GM12878 (cell line): ENCODE data around the gene CRYBG3. TPM values are rescaled to one million over a fixed set of nuclear protein-coding genes. Genes with fewer than 3 reads are reported as not detected.
A peak's percentile ranks its signal among the peaks of the same experiment; 100 is the strongest.

Experiments used
- ATAC-seq: fragments of 200-7000 bp; cut with Tn5 transposase; 3 replicates; pipeline ENCODE4 v1.9.1; 2020; ENCODE audit warnings: mild to moderate bottlenecking, moderate library complexity
- BruUV-seq: library from RNA; stranded (reverse); fragments of 400-500 nt; replicated peaks from 2 replicates; lab custom pipeline; 2021; lab: Mats Ljungman, UMichigan
- CTCF ChIA-PET: fragments of 300-600 bp; sonication (Branson Sonifier 250); formaldehyde crosslinking; extraction: SDS; loops from one replicate; lab custom pipeline; 2021; ENCODE audit warnings: inconsistent platforms; lab: Yijun Ruan, JAX
- POLR2A ChIA-PET: fragments of 350-600 bp; formaldehyde crosslinking; extraction: SDS; loops from one replicate; lab custom pipeline; 2021; ENCODE audit warnings: inconsistent platforms; lab: Charles Lee
- RAD21 ChIA-PET: fragments of 300-600 bp; sonication (Branson Sonifier 250); formaldehyde crosslinking; loops from one replicate; lab custom pipeline; 2023; ENCODE audit warnings: antibody characterized with exemption; ENCODE audit not compliant: unreplicated experiment; lab: Charles Lee
- SMC1A ChIA-PET: fragments of 300-600 bp; sonication (Branson Sonifier 250); formaldehyde crosslinking; loops from one replicate; lab custom pipeline; 2023; ENCODE audit not compliant: unreplicated experiment, uncharacterized antibody; lab: Charles Lee
- DNase-seq: peaks from one replicate; pipeline ENCODE4 v3.0.0-alpha.2; 2011; ENCODE audit warnings: low read depth, low spot score
- FAIRE-seq: peaks from 3 replicates; lab custom pipeline; 2011; peaks lifted over from hg19 to GRCh38; lab: Jason Lieb, UNC
- H2AFZ ChIP-seq: 2 replicates; pipeline ENCODE4 v1.6.0; 2011; ENCODE audit warnings: low read depth, low read length, control low read depth; ENCODE audit not compliant: control insufficient read depth
- H3K27ac ChIP-seq: 2 replicates; pipeline ENCODE4 v1.5.1; 2011; ENCODE audit warnings: control low read depth; ENCODE audit not compliant: control insufficient read depth, insufficient read depth
- H3K27me3 ChIP-seq, 2 experiments: replicated peaks in 1 of 2; 2 replicates each; pipeline versions ENCODE4 v1.6.0 to v1.6.1; 2011; ENCODE audit warnings: low read length in 1 of 2; ENCODE audit not compliant: control insufficient read depth in 2 of 2, insufficient read depth in 2 of 2
- H3K36me3 ChIP-seq, 2 experiments: 2 replicates each; pipeline ENCODE4 v1.5.1; 2011; ENCODE audit warnings: low read length in 1 of 2; ENCODE audit not compliant: control insufficient read depth in 2 of 2, insufficient read depth in 2 of 2
- H3K4me1 ChIP-seq: 2 replicates; pipeline ENCODE4 v1.6.1; 2011; ENCODE audit warnings: mild to moderate bottlenecking, low read length, moderate library complexity, mixed read lengths; ENCODE audit not compliant: control insufficient read depth, insufficient read depth
- H3K4me2 ChIP-seq: 2 replicates; pipeline ENCODE4 v1.6.0; 2011; ENCODE audit warnings: control low read depth; ENCODE audit not compliant: control insufficient read depth, insufficient read depth
- H3K4me3 ChIP-seq: fragments of 200-600 bp; sonication (generic); 2 replicates; pipeline ENCODE4 v1.5.1; 2016
- H3K79me2 ChIP-seq: 2 replicates; pipeline ENCODE4 v1.6.0; 2011; ENCODE audit warnings: low read length; ENCODE audit not compliant: control insufficient read depth, insufficient read depth
- H3K9ac ChIP-seq: 2 replicates; pipeline ENCODE4 v1.8.0; 2011; ENCODE audit warnings: low read length, control low read depth, mixed read lengths; ENCODE audit not compliant: control insufficient read depth, insufficient read depth
- H3K9me3 ChIP-seq: replicated peaks from 3 replicates; pipeline ENCODE4 v1.5.1; 2011; ENCODE audit warnings: mild to moderate bottlenecking, low read length; ENCODE audit not compliant: control insufficient read depth, insufficient read depth
- H4K20me1 ChIP-seq: 2 replicates; pipeline ENCODE4 v1.6.0; 2011; ENCODE audit not compliant: control insufficient read depth, insufficient read depth
- ASH2L ChIP-seq: fragments of 300-600, 200-600 bp; sonication (generic); IDR thresholded peaks from 2 replicates; pipeline ENCODE4 v1.6.1; 2017; ENCODE audit warnings: low read depth, mild to moderate bottlenecking, borderline replicate concordance
- BHLHE40 ChIP-seq, 2 experiments: fragments of 450-650 bp in 1 of 2; IDR thresholded peaks; 2 replicates each; pipeline ENCODE4 v1.6.1; 2011 to 2017; ENCODE audit warnings: low read depth in 2 of 2, borderline replicate concordance in 1 of 2, improper control_type of control experiment in 1 of 2, low read length in 1 of 2, mild to moderate bottlenecking in 1 of 2
- DPF2 ChIP-seq: fragments of 450-650 bp; IDR thresholded peaks from 2 replicates; pipeline ENCODE4 v1.6.1; 2017; ENCODE audit warnings: mild to moderate bottlenecking
- JUNB ChIP-seq: IDR thresholded peaks from 2 replicates; pipeline ENCODE4 v1.6.1; 2016; ENCODE audit warnings: antibody characterized with exemption, mild to moderate bottlenecking
- KAT2A ChIP-seq: conservative IDR thresholded peaks from 2 replicates; pipeline ENCODE4 v1.6.1; 2011; ENCODE audit warnings: low read depth, low read length; ENCODE audit not compliant: control insufficient read depth
- MTA2 ChIP-seq: fragments of 450-650 bp; IDR thresholded peaks from 2 replicates; pipeline ENCODE4 v1.6.1; 2016; ENCODE audit warnings: low read depth, mild to moderate bottlenecking, moderate library complexity
- POU2F2 ChIP-seq: IDR thresholded peaks from 3 replicates; pipeline ENCODE4 v1.6.1; 2011; ENCODE audit warnings: low read depth, mild to moderate bottlenecking, low read length, borderline replicate concordance
- SPI1 ChIP-seq: IDR thresholded peaks from 2 replicates; pipeline ENCODE4 v1.6.1; 2011; ENCODE audit warnings: low read depth, mild to moderate bottlenecking, low read length, moderate library complexity, borderline replicate concordance; ENCODE audit not compliant: insufficient read depth
- ZSCAN29 ChIP-seq: fragments of 450-650 bp; IDR thresholded peaks from 2 replicates; pipeline ENCODE4 v1.6.1; 2017; ENCODE audit warnings: mild to moderate bottlenecking, moderate library complexity
- WGBS: methylation state at CpG from one replicate; pipeline ENCODE4 v1.1.6; 2016; ENCODE audit warnings: low lambda C conversion rate; ENCODE audit not compliant: insufficient replicate concordance, insufficient coverage; ENCODE audit errors: missing lambda C conversion rate; 5-methylcytosine and 5-hydroxymethylcytosine counted together
- in situ Hi-C: fragments of 300-500 bp; cut with MboI; formaldehyde crosslinking; loops from 9 replicates; pipeline ENCODE4 v1.14.3; 2018; ENCODE audit warnings: mixed read lengths
- intact Hi-C: fragments of 100-400 bp; cut with micrococcal nuclease; formaldehyde crosslinking; loops from one replicate; pipeline ENCODE4 v1.14.2; 2022; ENCODE audit not compliant: unreplicated experiment
- polyA plus RNA-seq, 11 experiments: library from polyadenylated mRNA; depleted of rRNA in 4 of 11; unstranded in 6 of 11; stranded (reverse) in 5 of 11; fragments of >200 nt; fragmentation: Nextera tagmentation in 4 of 11; fragmentation: Illumina TruSeq in 1 of 11; extraction: Ambion mirVana in 4 of 11; extraction: Trizol in 1 of 11; gene quantifications; 1 replicate in 1 of 11; 2 replicates in 10 of 11; pipeline versions ENCODE4 v1.2.1 to v1.2.3, GENCODE V29; 2011 to 2016; ENCODE audit warnings: inconsistent platforms in 2 of 11, missing spikeins in 2 of 11, low read depth in 1 of 11
- total RNA-seq, 4 experiments: library from RNA; depleted of rRNA in 3 of 4; stranded (reverse); fragments of >200 nt in 3 of 4; fragmentation: Illumina TruSeq in 1 of 4; extraction: Trizol in 1 of 4; gene quantifications; 2 replicates each; pipeline versions ENCODE4 v1.2.1 to v1.2.3, GENCODE V29; 2013 to 2021

Gene CRYBG3
- total and polyA plus RNA-seq, 10 of the 15 experiments (the other 5 are each of a cell fraction or from before 2014, with no cell fraction given), result 0.11 to 5.4 (median 1.6) TPM

- Histone ChIP-seq H3K4me3 (no peak overlapping the region), H3K4me1 (no peaks in the 10 kb centered on the region), H4K20me1 (no peaks in the 10 kb centered on the region), H3K9me3 (no peaks in the 10 kb centered on the region), H3K27ac (no peak overlapping the region), H3K36me3 (peaks cover 2 to 21% of the 10 kb centered on the region in 2 experiments; a peak in 3 of 4 replicates), H3K9ac (no peak overlapping the region), H3K79me2 (no peaks in the 10 kb centered on the region), H3K27me3 (no peaks in the 10 kb centered on the region), H2AFZ (no peak overlapping the region), H3K4me2 (no peak overlapping the region)
- POLR2A ChIA-PET, result interaction anchor here (0.6 kb wide), 1 partner anchor 22 kb away, joined by 6 read pairs; no protein-coding TSS in a partner anchor
- 60% methylated on average over 4 of the region's 4 CpGs for WGBS
- BruUV-seq, result no TSS peak
- in situ Hi-C loops (no loop called here), intact Hi-C loops (no loop called here)
- TF ChIP-seq BHLHE40 (IDR thresholded peaks at IDR 0.05; ENCODE audit: borderline replicate concordance in 1 of 2, low read depth in 2 of 2, low read length in 1 of 2), result peak in 1 of 2 experiments; percentile 16; a peak in 1 of 4 replicates
- no peak for TF ChIP-seq POU2F2
- TF ChIP-seq DPF2, result peak; percentile 24; the same call in 1 of the 2 replicates
- TF ChIP-seq MTA2, result peak; percentile 56
- no peak for TF ChIP-seq ZSCAN29
- TF ChIP-seq ASH2L, result no peak
- no peak for TF ChIP-seq KAT2A
- TF ChIP-seq JUNB, result peak; percentile 47
- no peak for TF ChIP-seq SPI1
- FAIRE-seq (no peak), DNase-seq (no peak), ATAC-seq (no peak; the same call in 1 of the 3 replicates)
- CTCF ChIA-PET, result interaction anchor here (1.0 to 1.7 kb wide), 3 partner anchors 14 to 82 kb away, joined by 3 to 5 read pairs (median 5); no protein-coding TSS in a partner anchor
- SMC1A ChIA-PET, result interaction anchor here (0.8 to 1.2 kb wide), 3 partner anchors 24 to 120 kb away, joined by 3 to 5 read pairs (median 3); no protein-coding TSS in a partner anchor
- RAD21 ChIA-PET, result interaction anchor here (1.5 kb wide), 1 partner anchor 24 kb away, joined by 5 read pairs; no protein-coding TSS in a partner anchor
Measured at GRCh38 chr3:97942801-97943546, 121.2 kb downstream of the CRYBG3 start.
